Thoracic aorta (tissue), 2 donors: ENCODE data around the gene RIN2. TPM values are rescaled to one million over a fixed set of nuclear protein-coding genes. Genes with fewer than 3 reads are reported as not detected.
"Not testable (repeated sequence)": the region's sequence is repeated elsewhere in the genome, so short reads cannot be mapped to it uniquely, and the experiment has no call there.

Source experiments
- ATAC-seq: fragments of 150-250 bp; one replicate; pipeline ENCODE4 v1.8.0; 2017; ENCODE audit warnings: low read depth; ENCODE audit not compliant: insufficient number of reproducible peaks, low FRiP score
- DNase-seq: peaks from one replicate; pipeline ENCODE4 v3.0.0-alpha.2; 2020; ENCODE audit warnings: low spot score
- H3K27ac ChIP-seq, 2 donors: fragments of 200-600 bp; sonication (generic); 1 replicate in 1 of 2; 2 replicates in 1 of 2; pipeline ENCODE4 v1.5.1; 2016; ENCODE audit warnings: mild to moderate bottlenecking in 2 of 2, moderate library complexity in 2 of 2
- H3K27me3 ChIP-seq: fragments of 200-600 bp; sonication (generic); replicated peaks from 2 replicates; pipeline ENCODE4 v1.6.0; 2016; ENCODE audit warnings: mild to moderate bottlenecking; ENCODE audit not compliant: insufficient read depth
- H3K36me3 ChIP-seq: fragments of 200-600 bp; sonication (generic); one replicate; pipeline ENCODE4 v1.5.1; 2016
- H3K4me1 ChIP-seq, 2 donors: fragments of 200-600 bp; sonication (generic); 1 replicate in 1 of 2; 2 replicates in 1 of 2; pipeline versions ENCODE4 v1.5.1 to v1.6.0; 2016; ENCODE audit warnings: low read depth in 2 of 2, mild to moderate bottlenecking in 1 of 2; ENCODE audit not compliant: control insufficient read depth in 1 of 2
- H3K4me3 ChIP-seq: fragments of 200-600 bp; sonication (generic); 2 replicates; pipeline ENCODE4 v1.5.1; 2016; ENCODE audit warnings: mild to moderate bottlenecking
- H3K9me3 ChIP-seq: fragments of 200-600 bp; sonication (generic); 2 replicates; pipeline ENCODE4 v1.5.1; 2016
- total RNA-seq, 2 donors: library from RNA; depleted of rRNA; stranded (reverse); fragments of >200 nt; gene quantifications; one replicate each; pipeline versions ENCODE4 v1.1.0 to v1.2.3, GENCODE V29; 2016
- TF ChIP-seq, protein P1 (sequence below): fragments of 200-600 bp; sonication (generic); IDR thresholded peaks from one replicate; pipeline ENCODE4 v1.5.1; 2019; ENCODE audit warnings: antibody characterized with exemption

The RIN2 gene
- total RNA-seq, 2 donors from 2014 or later: 60.9 to 121 TPM

DNA sequence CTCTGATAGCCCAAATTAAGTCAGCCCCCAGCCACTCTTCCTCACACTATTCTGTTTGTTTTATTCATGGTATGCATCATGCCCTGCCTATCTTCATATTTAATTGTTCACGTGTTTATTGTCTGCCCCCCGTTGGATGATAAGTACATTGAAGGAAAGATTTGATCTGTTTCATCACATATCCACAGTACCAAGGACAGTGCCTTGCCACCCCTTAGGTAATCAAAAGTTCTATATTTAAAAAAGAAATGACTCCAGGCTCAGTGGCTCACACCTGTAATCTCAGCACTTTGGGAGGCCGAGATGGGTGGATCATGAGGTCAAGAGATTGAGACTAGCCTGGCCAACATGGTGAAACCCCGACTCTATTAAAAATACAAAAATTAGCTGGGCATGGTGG lies 10.2 kb upstream of the RIN2 start:
- Histone ChIP-seq H3K27ac (no peak overlapping the region), H3K27me3 (no peaks in the 10 kb centered on the region), H3K9me3 (no peaks in the 10 kb centered on the region), H3K36me3 (no peaks in the 10 kb centered on the region), H3K4me3 (no peak overlapping the region), H3K4me1 (peaks cover 9 to 21% of the 10 kb centered on the region in 2 donors)
- DNase-seq (no peak), ATAC-seq (no peak)
- TF ChIP-seq, protein P1, sequence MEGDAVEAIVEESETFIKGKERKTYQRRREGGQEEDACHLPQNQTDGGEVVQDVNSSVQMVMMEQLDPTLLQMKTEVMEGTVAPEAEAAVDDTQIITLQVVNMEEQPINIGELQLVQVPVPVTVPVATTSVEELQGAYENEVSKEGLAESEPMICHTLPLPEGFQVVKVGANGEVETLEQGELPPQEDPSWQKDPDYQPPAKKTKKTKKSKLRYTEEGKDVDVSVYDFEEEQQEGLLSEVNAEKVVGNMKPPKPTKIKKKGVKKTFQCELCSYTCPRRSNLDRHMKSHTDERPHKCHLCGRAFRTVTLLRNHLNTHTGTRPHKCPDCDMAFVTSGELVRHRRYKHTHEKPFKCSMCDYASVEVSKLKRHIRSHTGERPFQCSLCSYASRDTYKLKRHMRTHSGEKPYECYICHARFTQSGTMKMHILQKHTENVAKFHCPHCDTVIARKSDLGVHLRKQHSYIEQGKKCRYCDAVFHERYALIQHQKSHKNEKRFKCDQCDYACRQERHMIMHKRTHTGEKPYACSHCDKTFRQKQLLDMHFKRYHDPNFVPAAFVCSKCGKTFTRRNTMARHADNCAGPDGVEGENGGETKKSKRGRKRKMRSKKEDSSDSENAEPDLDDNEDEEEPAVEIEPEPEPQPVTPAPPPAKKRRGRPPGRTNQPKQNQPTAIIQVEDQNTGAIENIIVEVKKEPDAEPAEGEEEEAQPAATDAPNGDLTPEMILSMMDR: no peak

DNA sequence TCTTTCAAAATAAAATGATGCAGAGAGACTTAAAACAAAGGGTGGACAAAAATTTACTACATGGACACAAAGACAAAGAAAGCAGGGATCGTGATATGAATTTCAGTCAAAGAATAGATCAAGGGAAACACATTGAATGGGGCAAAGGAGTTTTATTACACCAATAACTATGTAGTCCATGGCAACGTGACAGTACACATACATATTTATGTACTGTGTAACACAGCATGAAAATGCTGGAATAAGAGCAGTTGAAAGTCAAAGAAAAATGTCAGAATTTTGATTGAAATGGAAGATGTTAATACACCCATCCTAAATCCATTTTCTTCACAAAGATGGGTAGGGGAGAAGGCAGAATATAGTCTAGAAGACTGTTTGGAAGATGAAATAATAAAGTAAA lies 9.4 kb upstream of the RIN2 start:
- no peaks in the 10 kb centered on the region for H3K36me3 ChIP-seq
- no peak overlapping the region for H3K4me3 ChIP-seq
- ATAC-seq: no peak
- H3K9me3 ChIP-seq: no peaks in the 10 kb centered on the region
- TF ChIP-seq, protein P1: no peak
- no peak for DNase-seq
- H3K27ac ChIP-seq: no peak overlapping the region
- no peaks in the 10 kb centered on the region for H3K27me3 ChIP-seq
- H3K4me1 ChIP-seq: peaks cover 9 to 21% of the 10 kb centered on the region in 2 donors

DNA sequence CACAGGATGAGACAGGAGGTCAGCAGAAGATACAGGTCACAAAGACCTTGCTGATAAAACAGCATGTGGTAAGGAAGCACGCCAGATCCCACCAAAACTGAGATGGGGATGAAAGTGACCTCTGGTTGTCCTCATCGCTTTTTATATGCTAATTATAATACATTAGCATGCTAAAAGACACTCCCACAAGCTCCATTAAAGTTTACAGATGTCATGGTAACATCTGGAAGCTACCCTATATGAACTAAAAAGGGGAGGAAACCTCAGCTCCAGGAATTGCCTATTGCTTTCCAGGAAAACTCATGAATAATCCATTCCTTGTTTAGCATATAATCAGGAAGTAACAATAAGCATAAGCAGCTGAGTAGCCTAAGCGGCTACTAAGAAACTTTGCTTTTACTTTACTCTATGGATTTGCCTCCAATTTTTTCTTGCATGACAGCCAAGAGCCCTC lies 8.4 kb upstream of the RIN2 start:
- no peaks in the 10 kb centered on the region for H3K9me3 ChIP-seq
- no peak for DNase-seq
- no peak overlapping the region for H3K27ac ChIP-seq
- H3K27me3 ChIP-seq: no peaks in the 10 kb centered on the region
- H3K36me3 ChIP-seq: no peaks in the 10 kb centered on the region
- no peak overlapping the region for H3K4me3 ChIP-seq
- peaks cover 9 to 21% of the 10 kb centered on the region in 2 donors for H3K4me1 ChIP-seq
- ATAC-seq: no peak
- TF ChIP-seq, protein P1: no peak

DNA sequence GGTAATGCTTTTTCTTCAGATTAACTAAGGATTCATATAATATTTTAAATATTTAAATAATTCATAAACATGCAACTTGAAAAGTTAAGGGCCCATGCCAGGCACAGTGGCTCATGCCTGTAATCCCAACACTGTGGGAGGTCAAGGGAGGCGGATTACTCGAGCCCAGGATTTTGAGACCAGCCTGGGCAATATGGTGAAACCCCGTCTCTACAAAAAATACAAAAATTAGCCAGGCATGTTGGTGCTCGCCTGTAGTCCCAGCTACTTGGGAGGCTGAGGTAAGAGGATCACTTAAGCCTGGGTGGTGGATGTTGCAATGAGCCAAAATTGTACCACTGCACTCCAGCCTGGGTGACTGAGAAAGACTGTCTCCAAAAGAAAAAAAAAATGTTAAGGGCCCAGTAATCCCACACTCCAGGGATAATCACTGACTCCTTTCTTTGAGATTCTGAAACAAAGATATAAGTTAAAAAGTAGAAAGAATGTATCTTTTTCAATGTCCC lies 7.9 kb upstream of the RIN2 start:
- no peaks in the 10 kb centered on the region for H3K9me3 ChIP-seq
- H3K27me3 ChIP-seq: no peaks in the 10 kb centered on the region
- no peak overlapping the region for H3K4me3 ChIP-seq
- DNase-seq (no peak), ATAC-seq (no peak)
- H3K27ac ChIP-seq: no peak overlapping the region
- no peaks in the 10 kb centered on the region for H3K36me3 ChIP-seq
- TF ChIP-seq, protein P1: no peak
- H3K4me1 ChIP-seq: peaks cover 9 to 21% of the 10 kb centered on the region in 2 donors

DNA sequence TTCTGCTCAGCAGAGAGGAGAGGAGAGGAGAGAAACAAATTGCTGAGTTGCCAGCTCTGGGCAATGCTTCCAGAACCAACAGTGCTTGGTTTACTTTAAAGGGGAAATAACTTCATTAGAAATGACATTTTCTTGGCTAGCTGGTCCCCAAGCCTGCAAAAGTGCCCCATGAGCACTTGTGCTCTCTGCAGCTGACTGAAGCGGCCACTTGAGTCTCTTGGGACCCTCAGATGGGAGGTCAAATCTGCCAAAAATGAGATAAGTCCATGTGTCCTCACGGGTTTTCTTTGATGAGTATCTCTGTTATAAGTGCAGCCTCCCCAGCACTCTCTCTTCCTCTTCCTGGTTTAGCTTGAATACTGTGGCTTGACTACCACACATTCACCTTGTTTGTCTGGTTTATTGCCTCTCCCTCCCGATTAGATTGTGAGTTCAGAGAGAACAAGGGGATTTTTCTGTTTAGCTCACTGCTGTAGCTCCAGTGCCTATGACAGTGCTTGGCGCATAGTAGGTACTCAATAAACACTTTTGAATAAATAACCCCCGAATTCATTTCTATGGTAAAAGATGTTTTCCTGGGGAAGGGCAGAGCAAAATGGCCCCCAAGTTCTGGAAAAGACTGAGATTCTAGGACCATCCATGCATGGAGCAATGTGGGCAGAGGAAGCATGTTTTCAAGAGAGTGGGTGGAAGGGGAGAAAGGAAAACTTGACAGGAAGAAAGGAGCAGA lies 7.0 kb upstream of the RIN2 start:
- Histone ChIP-seq H3K27ac (no peak overlapping the region), H3K4me3 (no peak overlapping the region), H3K9me3 (no peaks in the 10 kb centered on the region), H3K36me3 (no peaks in the 10 kb centered on the region), H3K4me1 (peaks cover 9 to 21% of the 10 kb centered on the region in 2 donors), H3K27me3 (no peaks in the 10 kb centered on the region)
- TF ChIP-seq, protein P1: no peak
- DNase-seq (no peak), ATAC-seq (no peak)

DNA sequence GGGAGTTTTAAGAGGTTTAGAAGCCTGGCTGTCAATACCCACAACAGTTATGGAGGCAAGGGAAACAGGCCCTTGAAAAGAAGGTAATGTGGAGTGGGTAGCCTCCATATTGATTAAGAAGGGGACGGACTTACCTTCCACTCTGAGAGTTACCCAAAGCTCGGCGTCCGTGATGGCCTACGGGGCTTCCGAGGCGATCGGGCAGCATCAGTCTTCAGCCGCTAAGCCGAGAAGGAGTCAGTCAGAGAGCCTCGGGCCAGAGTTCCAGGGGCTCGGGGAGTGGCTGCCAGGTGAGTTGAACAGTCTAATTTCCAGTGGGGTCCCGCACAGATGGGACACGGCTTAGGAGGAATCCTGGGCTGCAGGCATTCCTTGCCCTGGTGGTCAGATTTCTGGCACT lies 3.9 kb upstream of the RIN2 start:
- H3K36me3 ChIP-seq, H3K27ac ChIP-seq, H3K4me3 ChIP-seq, ATAC-seq, DNase-seq, H3K27me3 ChIP-seq, H3K9me3 ChIP-seq: not testable (repeated sequence)
- peaks cover 14 to 30% of the 10 kb centered on the region in 2 donors for H3K4me1 ChIP-seq
